ENCODE data around the gene FMNL2.

The FMNL2 gene

GRCh38 chr2:152548996-152549395, 214.0 kb downstream of the FMNL2 start:
- no peak overlapping the region for H3K4me3 ChIP-seq (ENCODE audit: low read depth, low read length)
- in situ Hi-C loops (cut with HindIII; ENCODE audit: low sequenced_read_pairs): no loop called here
- DNase-seq (ENCODE audit: low read depth, low spot score): peak; percentile 78
- TF ChIP-seq CTCF (IDR thresholded peaks at IDR 0.05; ENCODE audit: low read depth, low read length): no peak

DNA sequence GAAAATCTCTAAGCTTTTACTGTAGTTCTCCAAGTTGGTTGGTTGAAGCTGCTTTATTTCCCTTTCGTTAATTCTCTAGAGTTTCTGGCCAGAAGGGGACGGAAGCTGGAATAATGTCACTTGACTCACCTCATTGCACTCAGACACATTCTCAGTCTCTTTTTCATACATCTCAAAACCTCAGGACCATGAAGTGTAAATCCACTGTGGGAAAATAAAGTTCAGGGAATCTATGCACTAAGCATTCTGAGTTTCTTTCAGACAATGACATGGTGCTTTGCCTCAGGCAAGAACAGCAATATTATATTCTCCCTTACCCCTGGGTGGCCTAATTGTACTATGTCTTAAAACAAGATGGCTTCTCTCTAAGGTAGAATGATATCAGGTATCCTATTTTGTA, 214.4 kb downstream of the FMNL2 start:
- DNase-seq (ENCODE audit: low read depth, low spot score): peak; percentile 79
- no peak for TF ChIP-seq CTCF (IDR thresholded peaks at IDR 0.05; ENCODE audit: low read depth, low read length)
- no peak overlapping the region for H3K4me3 ChIP-seq (ENCODE audit: low read depth, low read length)
- in situ Hi-C loops (cut with HindIII; ENCODE audit: low sequenced_read_pairs): no loop called here

GRCh38 chr2:152550386-152550785, 215.4 kb downstream of the FMNL2 start:
- DNase-seq (ENCODE audit: low read depth, low spot score): no peak
- in situ Hi-C loops (cut with HindIII; ENCODE audit: low sequenced_read_pairs): no loop called here
- no peak for TF ChIP-seq CTCF (IDR thresholded peaks at IDR 0.05; ENCODE audit: low read depth, low read length)
- no peak overlapping the region for H3K4me3 ChIP-seq (ENCODE audit: low read depth, low read length)

DNA sequence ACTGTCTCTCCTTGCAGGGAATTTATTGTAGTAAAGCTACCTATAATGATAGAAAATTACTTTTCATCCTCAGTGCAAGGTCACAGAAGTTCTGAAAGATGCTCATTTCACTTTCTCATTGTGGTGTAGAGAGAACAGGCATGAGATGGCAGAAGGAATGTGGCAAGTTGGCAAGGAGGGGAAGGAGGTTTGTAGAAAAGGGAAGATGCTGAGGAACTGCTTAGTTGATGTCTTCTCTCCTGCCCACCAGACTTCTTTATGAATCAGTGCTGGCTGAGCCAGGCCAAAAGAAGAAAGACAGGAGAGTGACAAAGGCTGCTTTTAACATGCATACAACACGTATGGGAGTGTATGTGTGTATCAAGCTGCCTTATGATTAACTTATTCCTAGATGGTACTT, 217.9 kb downstream of the FMNL2 start:
- no peak for TF ChIP-seq CTCF (IDR thresholded peaks at IDR 0.05; ENCODE audit: low read depth, low read length)
- in situ Hi-C loops (cut with HindIII; ENCODE audit: low sequenced_read_pairs): no loop called here
- no peak overlapping the region for H3K4me3 ChIP-seq (ENCODE audit: low read depth, low read length)
- no peak for DNase-seq (ENCODE audit: low read depth, low spot score)

GRCh38 chr2:152553518-152553917, 218.5 kb downstream of the FMNL2 start:
- in situ Hi-C loops (cut with HindIII; ENCODE audit: low sequenced_read_pairs): no loop called here
- no peak for DNase-seq (ENCODE audit: low read depth, low spot score)
- no peak overlapping the region for H3K4me3 ChIP-seq (ENCODE audit: low read depth, low read length)
- TF ChIP-seq CTCF (IDR thresholded peaks at IDR 0.05; ENCODE audit: low read depth, low read length): no peak

- peak; percentile 32 for DNase-seq (ENCODE audit: low read depth, low spot score)
- in situ Hi-C loops (cut with HindIII; ENCODE audit: low sequenced_read_pairs): no loop called here
- TF ChIP-seq CTCF (IDR thresholded peaks at IDR 0.05; ENCODE audit: low read depth, low read length): peak; percentile 47
- no peak overlapping the region for H3K4me3 ChIP-seq (ENCODE audit: low read depth, low read length)
Measured at GRCh38 chr2:152555048-152555447, 220.1 kb downstream of the FMNL2 start.

GRCh38 chr2:152556506-152556905, 221.5 kb downstream of the FMNL2 start:
- in situ Hi-C loops (cut with HindIII; ENCODE audit: low sequenced_read_pairs): no loop called here
- no peak for TF ChIP-seq CTCF (IDR thresholded peaks at IDR 0.05; ENCODE audit: low read depth, low read length)
- DNase-seq (ENCODE audit: low read depth, low spot score): no peak
- no peak overlapping the region for H3K4me3 ChIP-seq (ENCODE audit: low read depth, low read length)

All from astrocyte of the spinal cord (primary cell).